Parathyroid adenoma (tissue), 2 donors: ENCODE results near the gene COL8A2.
A peak's percentile ranks its signal among the peaks of the same experiment; 100 is the strongest.
"Not testable (repeated sequence)": the region's sequence is repeated elsewhere in the genome, so short reads cannot be mapped to it uniquely, and the experiment has no call there.

Source experiments
- H2AFZ ChIP-seq: fragments of 300-600 bp; sonication (generic); one replicate; pipeline ENCODE4 v1.7.0; 2017; ENCODE audit warnings: antibody characterized with exemption, mild to moderate bottlenecking
- H3K27ac ChIP-seq: fragments of 300-600 bp; sonication (generic); one replicate; pipeline ENCODE4 v1.7.0; 2017
- H3K27me3 ChIP-seq: fragments of 300-600 bp; sonication (generic); one replicate; pipeline ENCODE4 v1.7.0; 2017; ENCODE audit warnings: low read length; ENCODE audit not compliant: control insufficient read depth, insufficient read depth
- H3K36me3 ChIP-seq: fragments of 300-600 bp; sonication (generic); one replicate; pipeline ENCODE4 v1.7.0; 2017; ENCODE audit warnings: low read length; ENCODE audit not compliant: control insufficient read depth, insufficient read depth
- H3K4me1 ChIP-seq: fragments of 300-600 bp; sonication (generic); one replicate; pipeline ENCODE4 v1.7.0; 2017; ENCODE audit warnings: control low read depth
- H3K4me2 ChIP-seq: fragments of 300-600 bp; sonication (generic); one replicate; pipeline ENCODE4 v1.7.0; 2017; ENCODE audit warnings: low read length
- H3K4me3 ChIP-seq: fragments of 300-600 bp; sonication (generic); one replicate; pipeline ENCODE4 v1.7.0; 2017; ENCODE audit warnings: low read depth, low read length
- H3K79me2 ChIP-seq: fragments of 300-600 bp; sonication (generic); one replicate; pipeline ENCODE4 v1.7.0; 2017; ENCODE audit warnings: control low read depth
- H3K9ac ChIP-seq: fragments of 300-600 bp; sonication (generic); one replicate; pipeline ENCODE4 v1.7.0; 2017; ENCODE audit warnings: mild to moderate bottlenecking
- H3K9me3 ChIP-seq: fragments of 300-600 bp; sonication (generic); one replicate; pipeline ENCODE4 v1.7.0; 2017; ENCODE audit warnings: low read length; ENCODE audit not compliant: control insufficient read depth
- CTCF ChIP-seq: fragments of 300-600 bp; sonication (generic); IDR thresholded peaks from one replicate; pipeline ENCODE4 v1.7.0; 2017; ENCODE audit warnings: antibody characterized with exemption, mild to moderate bottlenecking
- donor health status: primary hyperparathyroidism.

The COL8A2 gene

GRCh38 chr1:36161641-36162531, 36.9 kb upstream of the COL8A2 start:
- Histone ChIP-seq H3K4me3 (peak overlapping the region; percentile 9), H3K27me3 (no peaks in the 10 kb centered on the region), H3K9ac (no peak overlapping the region), H3K79me2 (peaks cover 24% of the 10 kb centered on the region), H3K9me3 (no peaks in the 10 kb centered on the region), H3K4me1 (peaks cover 11% of the 10 kb centered on the region), H3K4me2 (peak overlapping the region; percentile 33), H3K27ac (peak overlapping the region; percentile 24), H3K36me3 (no peaks in the 10 kb centered on the region), H2AFZ (no peak overlapping the region)
- TF ChIP-seq CTCF = no peak

GRCh38 chr1:36160949-36161485, 36.0 kb upstream of the COL8A2 start:
- H3K9ac ChIP-seq = no peak overlapping the region
- peak overlapping the region; percentile 9 for H3K4me3 ChIP-seq
- peak overlapping the region; percentile 47 for H3K4me2 ChIP-seq
- H3K27me3 ChIP-seq = no peaks in the 10 kb centered on the region
- peak overlapping the region; percentile 73 for H3K27ac ChIP-seq
- H3K79me2 ChIP-seq = peaks cover 24% of the 10 kb centered on the region
- H3K36me3 ChIP-seq = no peaks in the 10 kb centered on the region
- H2AFZ ChIP-seq = peak overlapping the region; percentile 42
- peaks cover 6% of the 10 kb centered on the region for H3K4me1 ChIP-seq
- TF ChIP-seq CTCF = peak; percentile 16
- H3K9me3 ChIP-seq = no peaks in the 10 kb centered on the region

GRCh38 chr1:36160388-36160948, 35.4 kb upstream of the COL8A2 start:
- Histone ChIP-seq H3K27me3 (no peaks in the 10 kb centered on the region), H3K4me3 (no peak overlapping the region), H2AFZ (peak overlapping the region; percentile 42), H3K9ac (no peak overlapping the region), H3K79me2 (peaks cover 21% of the 10 kb centered on the region), H3K4me1 (peaks cover 5% of the 10 kb centered on the region), H3K27ac (peak overlapping the region; percentile 73), H3K4me2 (peak overlapping the region; percentile 47), H3K36me3 (no peaks in the 10 kb centered on the region), H3K9me3 (no peaks in the 10 kb centered on the region)
- TF ChIP-seq CTCF = no peak

GRCh38 chr1:36159614-36160387, 34.8 kb upstream of the COL8A2 start:
- no peak overlapping the region for H3K4me2 ChIP-seq
- peaks cover 7% of the 10 kb centered on the region for H3K4me1 ChIP-seq
- H3K27ac ChIP-seq = peak overlapping the region; percentile 73
- no peak overlapping the region for H3K9ac ChIP-seq
- H3K9me3 ChIP-seq = no peaks in the 10 kb centered on the region
- H2AFZ ChIP-seq = no peak overlapping the region
- peaks cover 21% of the 10 kb centered on the region for H3K79me2 ChIP-seq
- no peak for TF ChIP-seq CTCF
- H3K36me3 ChIP-seq = no peaks in the 10 kb centered on the region
- no peaks in the 10 kb centered on the region for H3K27me3 ChIP-seq
- H3K4me3 ChIP-seq = no peak overlapping the region

- peaks cover 17% of the 10 kb centered on the region for H3K79me2 ChIP-seq
- H3K9me3 ChIP-seq, H3K27ac ChIP-seq, H3K36me3 ChIP-seq, H3K4me1 ChIP-seq, H2AFZ ChIP-seq, H3K4me2 ChIP-seq, H3K27me3 ChIP-seq, H3K9ac ChIP-seq, H3K4me3 ChIP-seq: not testable (repeated sequence)
These were observed 33.8 kb upstream of the COL8A2 start for GRCh38 chr1:36158827-36159252.
